Suprapubic skin (tissue), 4 donors: ENCODE measurements around the gene AGPS.

ENCODE experiments used
- CTCF ChIP-seq, 2 donors: fragments of 200-600 bp in 1 of 2; fragments of 450-650 bp in 1 of 2; sonication (generic) in 1 of 2; IDR thresholded peaks; one replicate each; pipeline ENCODE4 v1.5.1; 2016 to 2019; ENCODE audit warnings: antibody characterized with exemption in 2 of 2, mild to moderate bottlenecking in 1 of 2, moderate library complexity in 1 of 2
- EP300 ChIP-seq: sonication (generic); formaldehyde crosslinking; IDR thresholded peaks from one replicate; pipeline ENCODE4 v1.6.1; 2017; ENCODE audit warnings: antibody characterized with exemption
- POLR2A ChIP-seq, 2 donors: fragments of 450-650 bp; IDR thresholded peaks; one replicate each; pipeline ENCODE4 v1.6.1; 2017; ENCODE audit warnings: antibody characterized with exemption in 2 of 2, mild to moderate bottlenecking in 2 of 2, moderate library complexity in 2 of 2
- POLR2AphosphoS5 ChIP-seq, 3 donors: sonication (generic); formaldehyde crosslinking; IDR thresholded peaks; one replicate each; pipeline ENCODE4 v1.6.1; 2017; ENCODE audit warnings: antibody characterized with exemption in 3 of 3

- TF ChIP-seq POLR2A (IDR thresholded peaks at IDR 0.05) (no peak), CTCF (IDR thresholded peaks at IDR 0.05) (no peak), POLR2AphosphoS5 (IDR thresholded peaks at IDR 0.05) (no peak), EP300 (no peak)
These were observed 5.7 kb downstream of the AGPS start for GRCh38 chr2:177398290-177398683.
